OCI-LY7 (cell line): ENCODE results near the gene TMEM25.

ENCODE experiments used
- CTCF ChIP-seq: fragments of 200-600 bp; sonication (generic); conservative IDR thresholded peaks from 2 replicates; pipeline ENCODE4 v1.5.1; 2014; ENCODE audit warnings: mild to moderate bottlenecking, antibody characterized with exemption, low read length, moderate library complexity, mixed read lengths
- EZH2phosphoT487 ChIP-seq: fragments of 200-600 bp; sonication (generic); IDR thresholded peaks from 2 replicates; pipeline ENCODE4 v1.6.1; 2018; ENCODE audit warnings: low read depth, borderline replicate concordance, mild to moderate bottlenecking, mixed run types, antibody characterized with exemption, low read length, moderate library complexity, mixed read lengths

DNA sequence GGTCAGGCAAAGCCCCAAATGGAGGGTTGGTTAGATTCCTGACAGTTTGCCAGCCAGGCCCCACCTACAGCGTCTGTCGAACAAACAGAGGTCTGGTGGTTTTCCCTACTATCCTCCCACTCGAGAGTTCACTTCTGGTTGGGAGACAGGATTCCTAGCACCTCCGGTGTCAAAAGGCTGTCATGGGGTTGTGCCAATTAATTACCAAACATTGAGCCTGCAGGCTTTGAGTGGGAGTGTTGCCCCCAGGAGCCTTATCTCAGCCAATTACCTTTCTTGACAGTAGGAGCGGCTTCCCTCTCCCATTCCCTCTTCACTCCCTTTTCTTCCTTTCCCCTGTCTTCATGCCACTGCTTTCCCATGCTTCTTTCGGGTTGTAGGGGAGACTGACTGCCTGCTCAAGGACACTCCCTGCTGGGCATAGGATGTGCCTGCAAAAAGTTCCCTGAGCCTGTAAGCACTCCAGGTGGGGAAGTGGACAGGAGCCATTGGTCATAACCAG, 8.4 kb upstream of the TMEM25 start:
- TF ChIP-seq CTCF (peak; percentile 58), EZH2phosphoT487 (no peak)
